Natural killer cell (primary cell): ENCODE data around the gene MINAR1. TPM values are rescaled to one million over a fixed set of nuclear protein-coding genes. Genes with fewer than 3 reads are reported as not detected.

Source experiments
- ATAC-seq, 3 donors: fragments of 150-1000 bp in 2 of 3; fragments of 200-7000 bp in 1 of 3; cut with Tn5 transposase; 1 replicate in 1 of 3; 2 replicates in 2 of 3; pipeline ENCODE4 v1.10.0; 2021; ENCODE audit warnings: mild to moderate bottlenecking in 2 of 3, moderate library complexity in 2 of 3
- DNase-seq, 2 donors: peaks; one replicate each; pipeline versions ENCODE4 v3.0.0 to v3.0.0-alpha.2; 2013 to 2021; ENCODE audit warnings: mixed read lengths in 1 of 2
- H3K27ac ChIP-seq: one replicate; pipeline ENCODE4 v1.5.1; 2013; ENCODE audit warnings: mild to moderate bottlenecking, low read length
- H3K27me3 ChIP-seq: one replicate; pipeline ENCODE4 v1.6.1; 2013; ENCODE audit warnings: low read length; ENCODE audit not compliant: control insufficient read depth, insufficient read depth
- H3K36me3 ChIP-seq: one replicate; pipeline ENCODE4 v1.6.1; 2013; ENCODE audit warnings: low read length; ENCODE audit not compliant: control insufficient read depth, insufficient read depth
- H3K4me1 ChIP-seq: one replicate; pipeline ENCODE4 v1.6.1; 2013; ENCODE audit warnings: low read length; ENCODE audit not compliant: control insufficient read depth, insufficient read depth
- H3K4me3 ChIP-seq: one replicate; pipeline ENCODE4 v1.5.1; 2013; ENCODE audit warnings: low read length
- H3K9me3 ChIP-seq: one replicate; pipeline ENCODE4 v1.6.1; 2013; ENCODE audit warnings: low read length; ENCODE audit not compliant: control insufficient read depth, insufficient read depth
- H3K27ac Mint-ChIP-seq, 2 donors: one replicate each; pipeline ENCODE4 v1.8.0; 2022; ENCODE audit warnings: mild to moderate bottlenecking in 2 of 2, mixed read lengths in 2 of 2, moderate library complexity in 1 of 2
- H3K27me3 Mint-ChIP-seq, 2 donors: one replicate each; pipeline ENCODE4 v1.8.0; 2022; ENCODE audit warnings: low read depth in 2 of 2, mixed read lengths in 2 of 2
- H3K36me3 Mint-ChIP-seq: one replicate; pipeline ENCODE4 v1.8.0; 2022; ENCODE audit warnings: mixed read lengths
- H3K4me1 Mint-ChIP-seq, 2 donors: one replicate each; pipeline ENCODE4 v1.8.0; 2022; ENCODE audit warnings: mixed read lengths in 2 of 2
- H3K4me3 Mint-ChIP-seq: one replicate; pipeline ENCODE4 v1.8.0; 2022; ENCODE audit warnings: mild to moderate bottlenecking, moderate library complexity, mixed read lengths
- H3K9me3 Mint-ChIP-seq, 2 donors: one replicate each; pipeline ENCODE4 v1.8.0; 2022; ENCODE audit warnings: mixed read lengths in 2 of 2
- CTCF ChIP-seq: fragments of 200-600 bp; IDR thresholded peaks from one replicate; pipeline ENCODE4 v1.8.0; 2022; ENCODE audit warnings: antibody characterized with exemption
- whole genome bisulfite sequencing: methylation state at CpG from one replicate; pipeline ENCODE4 v1.1.7; 2013; ENCODE audit warnings: missing lambda C conversion rate; ENCODE audit not compliant: insufficient coverage; 5-methylcytosine and 5-hydroxymethylcytosine counted together
- intact Hi-C: fragments of 100-400 bp; cut with micrococcal nuclease; formaldehyde crosslinking; loops from one replicate; pipeline ENCODE4 v1.14.2; 2022
- total RNA-seq, 4 donors: library from RNA; stranded (reverse); fragments of 120-200 nt in 1 of 4; gene quantifications; one replicate each; pipeline versions ENCODE4 v1.2.3 to v1.2.4, GENCODE V29; 2013 to 2022

The MINAR1 gene
- total RNA-seq, 3 donors from 2014 or later (not counting 1 experiment from before 2014, with no cell fraction given), result 0.54 to 0.98 (median 0.59) TPM

DNA sequence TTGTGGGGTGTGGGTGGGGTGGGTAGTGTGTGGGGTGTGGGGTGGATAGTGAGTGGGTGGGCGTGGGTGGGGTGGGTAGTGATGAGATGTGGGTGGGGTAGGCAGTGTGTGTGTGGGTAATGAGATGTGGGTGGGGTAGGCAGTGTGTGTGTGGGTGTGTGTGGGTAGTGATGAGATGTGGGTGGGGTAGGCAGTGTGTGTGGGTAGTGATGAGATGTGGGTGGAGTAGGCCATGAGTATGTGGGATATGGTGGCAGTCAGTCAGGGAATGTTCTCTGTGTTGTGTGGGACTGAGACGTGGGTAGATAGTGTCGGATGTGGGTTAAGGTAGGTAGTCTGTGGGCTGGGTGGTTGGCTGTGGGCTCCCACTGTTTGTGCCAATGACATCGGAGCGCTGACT, 7.1 kb downstream of the MINAR1 start:
- H3K27me3 ChIP-seq, result peaks cover 3% of the 10 kb centered on the region
- Mint-ChIP-seq H3K27me3 (peaks cover 9 to 15% of the 10 kb centered on the region in 2 donors), H3K4me1 (peaks cover 0 to 13% of the 10 kb centered on the region in 2 donors), H3K27ac (no peak overlapping the region), H3K9me3 (no peaks in the 10 kb centered on the region), H3K4me3 (no peak overlapping the region), H3K36me3 (no peaks in the 10 kb centered on the region)
- H3K4me3 ChIP-seq, result no peak overlapping the region
- no peaks in the 10 kb centered on the region for H3K36me3 ChIP-seq
- intact Hi-C loops, result no loop called here
- WGBS, result 83% methylated on average over 5 of the region's 5 CpGs
- H3K4me1 ChIP-seq, result no peaks in the 10 kb centered on the region
- DNase-seq (no peak), ATAC-seq (no peak)
- no peak overlapping the region for H3K27ac ChIP-seq
- no peak for TF ChIP-seq CTCF
- no peaks in the 10 kb centered on the region for H3K9me3 ChIP-seq

DNA sequence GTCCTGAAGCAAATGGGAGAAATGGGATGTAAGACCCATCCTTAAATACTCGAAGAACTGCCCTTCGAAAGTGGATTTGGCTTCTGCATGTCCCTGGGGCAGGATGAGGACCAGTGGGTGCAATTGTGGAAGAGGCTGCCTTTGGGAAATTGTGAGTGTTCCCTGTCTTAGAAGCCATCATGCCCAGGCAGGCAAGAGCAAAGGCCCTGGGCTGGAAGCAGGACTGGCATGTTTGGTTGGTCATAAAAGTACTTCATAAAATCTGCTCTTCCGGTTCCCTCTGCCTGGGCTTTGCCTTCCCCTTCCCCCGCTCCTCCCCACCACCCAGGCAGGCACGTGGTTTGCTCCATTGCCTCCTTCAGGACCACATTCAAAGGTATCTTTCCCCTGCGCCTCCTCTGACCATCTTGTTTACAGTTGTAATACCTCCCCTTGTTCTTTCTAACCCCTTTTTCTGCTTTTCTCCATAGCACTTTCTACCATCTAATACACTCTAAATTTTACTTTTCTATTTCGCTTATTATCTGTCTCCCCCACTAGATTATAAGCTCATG, 8.3 kb downstream of the MINAR1 start:
- no peaks in the 10 kb centered on the region for H3K36me3 Mint-ChIP-seq
- intact Hi-C loops, result no loop called here
- no peaks in the 10 kb centered on the region for H3K9me3 Mint-ChIP-seq
- Histone ChIP-seq H3K27me3 (peaks cover 3% of the 10 kb centered on the region), H3K4me3 (no peak overlapping the region), H3K27ac (no peak overlapping the region), H3K4me1 (no peaks in the 10 kb centered on the region), H3K36me3 (no peaks in the 10 kb centered on the region), H3K9me3 (no peaks in the 10 kb centered on the region)
- DNase-seq, result no peak
- 85% methylated on average over 7 of the region's 7 CpGs for WGBS
- H3K27ac Mint-ChIP-seq, result no peak overlapping the region
- peaks cover 4 to 5% of the 10 kb centered on the region in 2 donors for H3K27me3 Mint-ChIP-seq
- no peak overlapping the region for H3K4me3 Mint-ChIP-seq
- ATAC-seq, result no peak
- peaks cover 0 to 13% of the 10 kb centered on the region in 2 donors for H3K4me1 Mint-ChIP-seq
- TF ChIP-seq CTCF, result no peak

GRCh38 chr15:79442911-79443310, 10.8 kb downstream of the MINAR1 start:
- no peak for DNase-seq
- H3K36me3 Mint-ChIP-seq, result no peaks in the 10 kb centered on the region
- Histone ChIP-seq H3K27ac (no peak overlapping the region), H3K4me1 (no peaks in the 10 kb centered on the region), H3K36me3 (no peaks in the 10 kb centered on the region), H3K4me3 (no peak overlapping the region), H3K9me3 (no peaks in the 10 kb centered on the region), H3K27me3 (no peaks in the 10 kb centered on the region)
- H3K9me3 Mint-ChIP-seq, result peaks cover 0 to 4% of the 10 kb centered on the region in 2 donors
- H3K27me3 Mint-ChIP-seq, result peaks cover 0 to 1% of the 10 kb centered on the region in 2 donors
- H3K27ac Mint-ChIP-seq, result no peak overlapping the region
- 84% methylated on average over 4 of the region's 4 CpGs for WGBS
- intact Hi-C loops, result no loop called here
- no peak overlapping the region for H3K4me3 Mint-ChIP-seq
- peaks cover 0 to 6% of the 10 kb centered on the region in 2 donors for H3K4me1 Mint-ChIP-seq
- no peak for TF ChIP-seq CTCF
- ATAC-seq, result no peak

DNA sequence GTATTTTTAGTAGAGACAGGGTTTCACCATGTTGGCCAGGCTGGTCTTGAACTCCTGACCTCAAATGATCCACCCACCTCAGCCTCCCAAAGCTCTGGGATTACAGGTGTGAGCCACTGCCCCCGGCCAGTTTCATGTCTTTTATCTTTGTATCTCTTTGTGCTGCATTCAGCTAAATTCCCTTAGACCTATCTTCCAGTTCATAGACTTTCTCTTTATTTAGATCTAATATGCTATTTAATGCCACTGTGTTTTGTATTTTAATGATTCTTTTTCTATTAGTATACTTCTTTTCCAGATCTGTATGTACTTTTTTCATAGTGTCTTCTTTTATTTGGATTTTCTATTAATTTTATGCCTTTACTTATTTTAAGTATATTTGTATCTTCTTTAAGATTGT, 14.9 kb downstream of the MINAR1 start:
- no peak for DNase-seq
- no peaks in the 10 kb centered on the region for H3K4me1 Mint-ChIP-seq
- no peak for TF ChIP-seq CTCF
- WGBS, result 100% methylated on average over 1 of the region's 1 CpG
- peaks cover 0 to 4% of the 10 kb centered on the region in 2 donors for H3K9me3 Mint-ChIP-seq
- H3K4me3 Mint-ChIP-seq, result no peak overlapping the region
- ATAC-seq, result no peak
- H3K36me3 ChIP-seq, result no peaks in the 10 kb centered on the region
- H3K27me3 Mint-ChIP-seq, result peaks cover 0 to 9% of the 10 kb centered on the region in 2 donors
- no peaks in the 10 kb centered on the region for H3K4me1 ChIP-seq
- intact Hi-C loops, result no loop called here
- no peaks in the 10 kb centered on the region for H3K9me3 ChIP-seq
- H3K27ac ChIP-seq, result no peak overlapping the region
- H3K4me3 ChIP-seq, result no peak overlapping the region
- H3K27me3 ChIP-seq, result no peaks in the 10 kb centered on the region
- no peak overlapping the region for H3K27ac Mint-ChIP-seq
- H3K36me3 Mint-ChIP-seq, result no peaks in the 10 kb centered on the region
